GM19023 (cell line): ENCODE data around the gene THUMPD3.

Experiments
- ATAC-seq: cut with Tn5 transposase; IDR thresholded peaks from one replicate; pipeline ENCODE4 v1.9.1; 2021; ENCODE audit warnings: mild to moderate bottlenecking, moderate library complexity; ENCODE audit not compliant: unreplicated experiment

Gene THUMPD3

DNA sequence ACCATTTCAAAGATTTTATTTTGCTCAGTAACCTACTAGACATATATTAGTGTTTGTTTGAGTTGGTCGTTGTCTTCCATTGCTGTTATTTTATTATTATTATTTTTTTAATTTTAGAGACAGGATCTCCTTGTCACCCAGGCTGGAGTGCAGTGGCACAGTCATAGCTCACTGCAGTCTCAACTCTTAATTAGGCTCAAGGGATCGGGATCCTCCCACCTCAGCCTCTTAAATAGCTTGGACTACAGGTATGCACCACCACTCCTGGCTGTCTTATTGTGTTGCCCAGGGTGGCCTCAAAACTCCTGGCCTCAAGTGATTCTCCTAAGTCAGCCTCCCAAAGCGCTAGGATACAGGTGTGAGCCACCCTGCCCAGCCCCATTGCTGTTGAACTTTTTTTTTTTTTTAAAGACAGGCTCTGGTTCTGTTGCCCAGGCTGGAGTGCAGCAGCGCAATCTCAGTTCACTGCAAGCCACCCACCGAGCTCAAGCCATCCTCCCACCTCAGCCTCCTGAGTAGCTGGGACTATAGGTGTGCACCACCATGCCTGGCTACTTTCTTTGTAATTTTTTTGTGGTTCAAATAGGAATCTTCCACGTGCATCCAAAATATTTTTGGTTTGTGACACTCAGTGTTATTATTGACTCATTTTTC is 52.8 kb downstream of the THUMPD3 start:
- no peak for ATAC-seq

- no peak for ATAC-seq
Observed at GRCh38 chr3:9416139-9416780, 53.4 kb downstream of the THUMPD3 start.

DNA sequence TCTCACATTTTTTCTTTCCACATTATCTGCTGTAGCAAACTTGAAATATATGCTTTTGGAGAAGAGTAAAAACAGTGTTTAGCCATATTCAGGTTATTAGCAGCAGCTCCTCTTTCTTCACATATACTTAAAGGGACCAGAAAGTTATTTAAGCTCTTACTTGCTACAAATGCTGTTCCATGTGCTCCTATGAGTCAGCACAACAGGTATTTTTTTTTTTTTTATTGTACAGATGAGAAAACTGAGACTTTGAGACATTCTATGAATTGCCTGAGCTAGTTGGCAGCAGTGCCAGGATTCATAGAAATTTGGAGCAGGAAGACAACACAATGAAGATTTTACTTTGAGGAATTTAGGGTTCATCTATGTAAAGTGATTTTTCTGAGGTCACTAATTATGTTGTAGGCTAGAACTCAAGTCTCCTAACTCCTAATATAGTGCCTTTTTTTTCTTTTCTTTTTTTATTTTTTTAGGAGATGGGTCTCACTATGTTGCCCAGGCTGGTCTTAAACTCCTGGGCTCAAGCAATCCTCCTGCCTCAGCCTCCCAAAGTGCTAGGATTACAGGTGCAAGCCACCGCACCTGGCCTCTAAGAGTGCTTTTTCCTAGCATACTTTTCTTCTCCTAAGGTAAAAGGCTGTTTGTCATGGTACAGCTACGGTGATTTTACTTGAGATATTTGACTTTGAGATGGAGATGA is 58.1 kb downstream of the THUMPD3 start:
- no peak for ATAC-seq

DNA sequence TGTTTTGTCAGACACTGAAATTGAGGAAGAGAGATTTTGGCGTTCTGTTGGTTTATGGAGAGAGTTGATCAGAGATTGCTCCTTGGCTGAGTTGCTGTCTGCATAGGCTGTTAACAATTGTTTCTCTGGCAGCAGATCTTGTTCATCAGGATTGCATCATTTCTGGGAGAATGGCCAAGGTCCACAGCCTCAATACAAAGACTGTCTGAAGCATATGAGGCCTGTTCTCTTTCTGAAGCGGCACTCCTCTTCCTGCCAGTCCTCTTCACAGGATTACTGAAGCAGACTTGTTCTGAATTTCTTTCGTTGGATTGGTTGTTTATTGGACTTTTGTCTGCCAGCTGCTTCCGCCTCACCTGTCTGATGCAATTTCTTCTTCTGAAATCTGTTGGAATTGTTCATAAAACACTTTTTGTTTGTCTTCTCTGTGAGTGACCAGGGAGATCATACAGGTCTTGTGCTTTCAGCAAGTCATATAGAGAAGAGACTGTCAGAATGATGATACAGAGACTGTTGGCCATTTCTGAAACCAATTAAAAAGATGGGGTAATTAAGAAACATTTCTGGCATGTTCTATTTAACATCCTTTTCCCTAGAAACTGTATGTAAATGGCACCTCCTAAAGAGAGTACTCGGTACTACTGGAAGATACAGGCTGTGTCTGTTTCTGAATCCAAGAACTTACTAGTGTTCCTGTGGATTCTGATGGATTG is 60.0 kb downstream of the THUMPD3 start:
- ATAC-seq, result no peak

DNA sequence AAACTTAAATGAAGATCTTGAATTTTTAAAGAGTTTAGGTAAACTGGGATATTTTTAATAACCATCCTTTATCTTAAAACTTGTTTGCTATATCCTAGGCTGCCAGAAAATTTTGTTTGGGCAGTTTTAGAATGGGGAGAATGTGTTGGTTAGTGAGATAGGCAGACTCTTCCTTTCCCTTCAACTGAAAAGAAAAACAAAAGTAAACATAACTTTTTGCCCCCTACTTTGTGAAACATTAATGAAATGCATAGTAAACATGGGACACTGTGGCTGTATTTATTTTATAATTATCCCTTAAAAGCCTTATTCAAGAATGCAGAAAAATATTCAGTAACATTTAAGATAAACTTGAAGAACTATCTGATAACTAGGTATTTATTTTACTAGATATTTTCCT is 65.6 kb downstream of the THUMPD3 start:
- ATAC-seq, result no peak

GRCh38 chr3:9430733-9431132 is 67.9 kb downstream of the THUMPD3 start:
- no peak for ATAC-seq

DNA sequence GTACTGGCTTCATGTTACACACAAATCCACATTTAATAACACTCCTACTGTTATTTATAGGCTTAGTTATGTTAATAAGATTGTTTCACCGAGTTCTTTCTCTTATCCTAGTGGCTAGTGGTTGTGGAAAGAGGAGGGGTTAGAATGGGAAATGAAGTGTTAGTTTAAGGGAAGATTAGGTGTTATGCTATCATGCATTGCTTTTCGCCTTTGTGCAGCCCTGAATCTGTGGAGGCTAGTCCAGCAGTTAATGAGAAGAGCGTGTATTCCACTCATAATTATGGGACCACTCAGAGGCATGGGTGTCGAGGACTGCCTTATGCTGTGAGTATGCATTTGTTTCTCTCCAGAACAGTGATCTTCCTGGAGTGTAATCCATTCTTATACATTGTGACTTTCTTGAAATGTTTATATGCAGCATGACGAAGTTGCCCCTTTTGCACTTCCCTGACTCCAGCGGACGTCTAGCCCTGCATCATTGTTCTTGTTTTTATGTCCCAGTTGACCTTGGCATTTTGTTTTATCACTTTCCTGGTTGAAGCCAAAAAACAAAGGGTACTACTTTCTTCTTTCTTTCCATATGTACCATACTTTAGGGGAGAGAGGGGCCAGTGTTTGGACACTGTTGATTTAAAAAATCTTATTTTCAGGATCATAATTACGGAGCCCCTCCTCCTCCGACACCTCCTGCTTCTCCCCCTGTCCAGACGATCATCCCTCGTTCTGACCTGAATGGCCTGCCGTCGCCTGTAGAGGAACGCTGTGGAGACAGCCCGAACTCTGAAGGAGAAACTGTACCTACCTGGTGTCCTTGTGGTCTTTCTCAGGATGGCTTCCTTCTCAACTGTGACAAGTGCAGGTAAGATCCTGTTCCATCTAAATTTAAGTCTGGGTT is 71.0 kb downstream of the THUMPD3 start:
- ATAC-seq, result no peak

DNA sequence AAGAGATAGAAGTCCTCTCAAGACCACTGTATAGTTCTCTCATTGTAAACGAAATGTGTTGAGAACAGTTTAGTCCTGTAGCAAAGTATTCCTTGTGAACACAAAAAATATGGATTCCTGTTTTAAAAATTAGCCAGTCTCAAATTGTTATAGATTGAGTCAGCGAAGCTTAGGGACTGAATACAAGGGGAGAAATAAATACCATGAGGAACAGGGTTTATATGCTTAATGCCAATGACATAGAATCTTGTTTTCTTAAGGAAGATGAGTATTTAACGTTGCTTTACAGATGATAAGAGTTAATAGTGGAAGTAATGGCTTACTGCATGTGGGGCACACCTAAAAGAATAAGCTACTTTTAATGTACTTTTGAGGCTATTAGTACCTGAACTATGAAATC is 72.5 kb downstream of the THUMPD3 start:
- ATAC-seq, result no peak
